ENCODE measurements around the gene BEND6. TPM values are rescaled to one million over a fixed set of nuclear protein-coding genes. Genes with fewer than 3 reads are reported as not detected.

BEND6 gene
- 1 to 10 TPM; 5.0 to 7.8 (median 5.2) TPM for polyA plus RNA-seq (ENCODE audit: insufficient read length in 4 of 4)

GRCh38 chr6:56954403-56955170, at the start of gene BEND6:
TSS of gene BEND6 (plus strand) at chr6:56955107. CDS start at chr6:56981811, 26,704 bp downstream.
- DNase-seq (ENCODE audit: low read depth in 4 of 4, low spot score in 3 of 4), result peak in 3 of 4 donors; percentile 31 to 36 (median 32)

- DNase-seq (ENCODE audit: low read depth in 4 of 4, low spot score in 3 of 4), result no peak
Observed at GRCh38 chr6:56905378-56905777, 49.5 kb upstream of the BEND6 start.

DNA sequence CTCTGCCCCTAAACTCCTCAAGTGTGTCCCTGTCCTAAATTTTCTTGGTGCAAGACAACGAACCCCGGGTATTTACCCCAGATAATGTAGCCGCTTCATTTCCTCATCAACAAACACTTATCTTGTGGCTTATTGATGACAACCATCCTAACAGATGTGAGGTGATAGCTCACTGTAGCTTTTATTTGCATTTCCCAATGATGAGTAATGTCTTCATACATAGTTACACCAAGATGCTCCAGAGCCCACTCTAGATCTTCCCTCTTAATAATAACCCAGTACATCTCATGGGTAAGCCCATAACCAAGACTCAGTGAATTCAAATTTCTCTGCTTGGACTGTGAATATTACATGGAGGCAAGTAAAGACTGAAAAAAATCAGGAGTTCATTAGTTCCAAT, 48.2 kb upstream of the BEND6 start:
- no peak for DNase-seq (ENCODE audit: low read depth in 4 of 4, low spot score in 3 of 4)

GRCh38 chr6:56909115-56909907, 45.6 kb upstream of the BEND6 start:
- DNase-seq (ENCODE audit: low read depth in 4 of 4, low spot score in 3 of 4), result no peak

DNA sequence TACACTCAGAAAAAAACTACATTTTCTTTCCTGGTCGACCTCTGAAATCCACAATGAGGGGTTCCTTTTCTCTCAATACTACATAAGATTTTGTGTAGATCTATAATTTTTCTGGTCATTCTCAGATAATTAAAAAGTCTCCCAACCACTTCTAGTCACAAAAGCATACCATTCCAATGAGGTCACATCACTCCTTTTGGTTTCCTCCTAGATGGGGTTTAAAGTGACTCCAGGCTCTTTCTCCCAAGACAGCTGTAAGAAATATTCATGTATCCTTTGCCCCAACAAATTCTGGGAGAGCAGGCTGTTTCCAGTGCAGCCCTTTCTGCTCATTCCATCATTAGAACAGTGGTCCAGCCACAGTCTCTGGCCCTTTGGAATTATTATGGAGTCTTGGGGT, 43.1 kb upstream of the BEND6 start:
- DNase-seq (ENCODE audit: low read depth in 4 of 4, low spot score in 3 of 4), result no peak

GRCh38 chr6:56913285-56914074, 41.4 kb upstream of the BEND6 start:
- DNase-seq (ENCODE audit: low read depth in 4 of 4, low spot score in 3 of 4), result no peak

- DNase-seq (ENCODE audit: low read depth in 4 of 4, low spot score in 3 of 4), result no peak
Observed at GRCh38 chr6:56914798-56915658, 39.9 kb upstream of the BEND6 start.

DNA sequence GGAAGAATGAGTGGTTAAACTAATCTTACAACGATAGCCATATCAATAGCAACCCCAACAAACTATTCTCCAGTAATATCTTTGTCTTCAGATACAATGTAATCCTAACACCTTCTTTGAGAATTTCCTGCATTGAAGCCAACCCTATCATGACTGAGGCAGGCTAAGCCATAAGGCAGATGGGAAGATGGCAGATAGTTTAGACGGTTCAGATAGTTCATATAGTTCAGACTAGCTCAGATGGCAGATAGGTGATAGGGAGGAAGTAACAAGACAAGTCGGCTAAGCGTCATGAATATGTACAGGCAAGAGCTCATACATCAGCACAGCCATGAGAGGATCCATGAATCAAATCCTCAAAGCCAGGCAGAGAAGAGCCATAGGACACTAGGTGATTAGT, 39.1 kb upstream of the BEND6 start:
- no peak for DNase-seq (ENCODE audit: low read depth in 4 of 4, low spot score in 3 of 4)

GRCh38 chr6:56916849-56917551, 37.9 kb upstream of the BEND6 start:
- no peak for DNase-seq (ENCODE audit: low read depth in 4 of 4, low spot score in 3 of 4)

- no peak for DNase-seq (ENCODE audit: low read depth in 4 of 4, low spot score in 3 of 4)
Observed at GRCh38 chr6:56922645-56923044, 32.3 kb upstream of the BEND6 start.

DNA sequence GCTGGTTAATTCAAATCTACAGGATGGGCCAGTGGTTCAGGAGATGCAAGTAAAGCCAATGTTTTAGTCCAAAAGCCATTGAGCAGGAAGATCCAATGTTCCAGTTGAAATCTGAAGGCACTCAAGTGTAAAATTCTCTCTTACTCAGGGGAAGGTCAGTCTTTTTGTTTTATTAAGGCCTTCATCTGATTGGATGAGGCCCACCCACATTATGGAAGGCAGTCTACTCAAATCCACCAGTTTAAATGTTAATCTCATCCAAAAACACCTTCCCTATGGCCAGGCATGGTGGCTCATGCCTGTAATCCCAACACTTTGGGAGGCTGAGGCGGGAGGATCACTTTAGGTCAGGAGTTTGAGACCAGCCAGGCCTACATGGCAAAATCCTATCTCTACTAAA, 31.3 kb upstream of the BEND6 start:
- no peak for DNase-seq (ENCODE audit: low read depth in 4 of 4, low spot score in 3 of 4)

GRCh38 chr6:56927538-56928453, 27.1 kb upstream of the BEND6 start:
- DNase-seq (ENCODE audit: low read depth in 4 of 4, low spot score in 3 of 4), result no peak

GRCh38 chr6:56930846-56931245, 24.1 kb upstream of the BEND6 start:
- no peak for DNase-seq (ENCODE audit: low read depth in 4 of 4, low spot score in 3 of 4)

- DNase-seq (ENCODE audit: low read depth in 4 of 4, low spot score in 3 of 4), result no peak
Observed at GRCh38 chr6:56932910-56933477, 21.9 kb upstream of the BEND6 start.

GRCh38 chr6:56933650-56934049, 21.3 kb upstream of the BEND6 start:
- DNase-seq (ENCODE audit: low read depth in 4 of 4, low spot score in 3 of 4), result no peak

- no peak for DNase-seq (ENCODE audit: low read depth in 4 of 4, low spot score in 3 of 4)
Observed at GRCh38 chr6:56934876-56935275, 20.0 kb upstream of the BEND6 start.

DNA sequence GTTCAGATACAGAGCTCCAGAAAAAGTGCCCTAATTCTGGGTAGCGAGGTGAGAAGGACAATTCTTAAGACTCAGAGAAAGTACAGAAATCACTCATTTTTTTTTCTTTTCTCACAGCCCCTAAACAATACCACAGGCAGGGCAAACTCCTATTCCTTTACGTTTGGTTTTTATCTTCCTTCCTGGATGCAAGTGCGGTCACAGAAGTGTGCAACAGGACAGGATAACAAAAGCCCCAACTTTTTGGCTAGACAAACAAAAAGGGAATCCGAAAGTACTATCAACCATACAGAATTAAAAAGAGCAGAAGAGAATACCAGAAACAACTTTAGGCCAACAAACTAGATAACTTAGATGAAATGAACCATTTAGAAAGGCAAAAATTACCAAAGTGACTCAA, 18.4 kb upstream of the BEND6 start:
- DNase-seq (ENCODE audit: low read depth in 4 of 4, low spot score in 3 of 4), result no peak

- DNase-seq (ENCODE audit: low read depth in 4 of 4, low spot score in 3 of 4), result no peak
Observed at GRCh38 chr6:56938649-56939191, 16.2 kb upstream of the BEND6 start.

Data from left renal pelvis (tissue), 4 donors.